Activated gamma-delta T cell treated with anti-CD3 and anti-CD28 coated beads, Interleukin-2, amount 50 U/mL, for 16 hours (primary cell): ENCODE results near the gene DEPDC1.
"Not testable (repeated sequence)": the region's sequence is repeated elsewhere in the genome, so short reads cannot be mapped to it uniquely, and the experiment has no call there.

Source experiments
- DNase-seq: peaks from one replicate; pipeline ENCODE4 v3.0.0-alpha.2; 2020; ENCODE audit warnings: low read depth

The DEPDC1 gene, protein sequence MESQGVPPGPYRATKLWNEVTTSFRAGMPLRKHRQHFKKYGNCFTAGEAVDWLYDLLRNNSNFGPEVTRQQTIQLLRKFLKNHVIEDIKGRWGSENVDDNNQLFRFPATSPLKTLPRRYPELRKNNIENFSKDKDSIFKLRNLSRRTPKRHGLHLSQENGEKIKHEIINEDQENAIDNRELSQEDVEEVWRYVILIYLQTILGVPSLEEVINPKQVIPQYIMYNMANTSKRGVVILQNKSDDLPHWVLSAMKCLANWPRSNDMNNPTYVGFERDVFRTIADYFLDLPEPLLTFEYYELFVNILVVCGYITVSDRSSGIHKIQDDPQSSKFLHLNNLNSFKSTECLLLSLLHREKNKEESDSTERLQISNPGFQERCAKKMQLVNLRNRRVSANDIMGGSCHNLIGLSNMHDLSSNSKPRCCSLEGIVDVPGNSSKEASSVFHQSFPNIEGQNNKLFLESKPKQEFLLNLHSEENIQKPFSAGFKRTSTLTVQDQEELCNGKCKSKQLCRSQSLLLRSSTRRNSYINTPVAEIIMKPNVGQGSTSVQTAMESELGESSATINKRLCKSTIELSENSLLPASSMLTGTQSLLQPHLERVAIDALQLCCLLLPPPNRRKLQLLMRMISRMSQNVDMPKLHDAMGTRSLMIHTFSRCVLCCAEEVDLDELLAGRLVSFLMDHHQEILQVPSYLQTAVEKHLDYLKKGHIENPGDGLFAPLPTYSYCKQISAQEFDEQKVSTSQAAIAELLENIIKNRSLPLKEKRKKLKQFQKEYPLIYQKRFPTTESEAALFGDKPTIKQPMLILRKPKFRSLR

DNA sequence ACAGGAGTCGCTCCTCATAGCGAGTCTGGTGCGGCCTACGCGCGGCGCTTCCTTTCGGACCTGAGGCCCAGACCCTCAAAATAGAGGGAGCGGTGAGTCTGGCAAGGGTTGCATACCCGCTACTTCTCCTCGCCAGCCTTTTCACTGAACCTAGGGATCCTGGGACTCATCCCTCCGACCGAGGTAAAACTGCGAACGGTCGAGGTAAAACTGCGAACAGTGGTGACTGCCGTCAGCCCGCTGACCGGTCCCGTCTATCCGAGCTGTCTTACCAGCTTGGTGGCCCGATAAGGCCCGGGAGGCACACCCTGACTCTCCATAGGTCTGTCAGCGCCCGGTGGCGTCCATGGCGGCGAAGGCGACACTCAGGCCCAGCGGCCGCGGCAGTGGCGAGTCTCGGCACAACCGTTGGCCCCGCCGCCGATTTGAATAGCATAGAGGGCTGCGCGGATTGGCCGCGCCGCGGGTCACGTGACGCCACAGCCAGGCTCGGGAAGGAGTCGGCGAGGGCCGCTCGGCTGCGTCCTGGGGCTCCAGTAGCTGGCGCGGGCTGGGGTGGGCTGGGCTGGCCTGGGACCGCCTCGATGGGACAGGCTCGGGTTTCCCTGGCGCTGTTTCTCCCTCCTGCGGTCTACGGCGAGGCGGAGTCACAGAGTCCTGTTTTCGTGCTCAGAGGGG lies at the start of gene DEPDC1:
TSS of gene DEPDC1 (minus strand) at position 403 of the 678 bp plus-strand sequence. CDS start at position 320, 83 bp downstream.
- peak; percentile 49 for DNase-seq

DNA sequence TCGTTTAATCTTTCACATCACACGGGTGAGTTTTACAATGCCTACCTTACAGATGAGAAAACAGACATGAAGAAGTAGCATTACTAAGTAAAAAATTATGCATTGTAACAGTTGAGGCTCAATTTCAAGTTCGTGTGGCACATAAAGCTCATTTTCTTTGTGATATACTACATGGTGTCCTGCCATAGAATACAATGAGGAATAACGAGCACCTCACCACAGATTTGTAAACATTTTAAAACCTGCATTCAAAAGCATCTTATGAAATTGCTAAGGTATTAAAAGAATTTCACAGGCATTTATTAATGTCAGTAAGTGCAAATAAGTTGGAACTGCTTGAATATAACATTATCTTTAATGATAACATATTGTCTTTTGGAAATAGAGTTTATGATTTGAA lies 47.8 kb upstream of the DEPDC1 start:
- no peak for DNase-seq

DNA sequence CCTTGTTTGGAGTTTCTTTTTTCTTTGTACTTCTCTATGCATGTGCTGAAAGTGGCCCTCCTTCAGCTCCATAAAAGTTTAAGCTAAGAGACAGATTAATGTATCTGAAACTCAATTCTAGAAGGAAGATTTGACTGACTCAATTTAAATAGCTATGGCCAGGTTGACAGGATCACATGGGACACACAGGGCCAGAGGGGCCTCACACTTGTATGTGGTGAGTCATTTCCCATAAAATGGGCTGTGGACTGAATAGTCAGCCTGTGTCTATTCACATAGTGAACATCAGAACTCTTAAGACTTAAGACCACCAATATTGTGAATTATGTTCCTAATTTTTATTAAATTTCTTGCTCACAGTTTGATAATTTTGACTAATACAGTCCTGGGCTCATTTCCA lies 45.7 kb upstream of the DEPDC1 start:
- DNase-seq, result no peak

GRCh38 chr1:68538941-68539340 lies 42.1 kb upstream of the DEPDC1 start:
- no peak for DNase-seq

- no peak for DNase-seq
Observed at GRCh38 chr1:68528243-68528642, 31.4 kb upstream of the DEPDC1 start.

GRCh38 chr1:68525781-68526180 lies 28.9 kb upstream of the DEPDC1 start:
- DNase-seq, result no peak

DNA sequence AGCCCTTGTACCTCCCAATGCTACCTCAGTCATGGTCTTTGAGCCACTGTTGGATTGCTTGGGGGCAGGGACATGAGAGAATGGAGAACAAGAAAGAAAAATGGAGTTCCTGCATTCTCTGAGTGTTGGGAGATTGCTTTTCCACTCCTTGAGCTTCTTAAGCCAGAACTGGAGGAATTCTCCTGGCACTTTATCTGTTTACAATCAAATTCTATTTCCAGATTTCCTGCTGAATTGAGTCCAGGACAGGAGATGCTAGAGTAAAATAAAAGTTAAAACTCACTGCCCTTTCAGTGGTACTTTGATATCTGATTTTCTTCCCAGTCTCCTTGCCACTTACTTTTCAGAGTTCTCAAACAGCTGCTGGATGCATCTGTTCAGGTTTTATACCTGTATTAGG lies 24.4 kb upstream of the DEPDC1 start:
- DNase-seq, result no peak

DNA sequence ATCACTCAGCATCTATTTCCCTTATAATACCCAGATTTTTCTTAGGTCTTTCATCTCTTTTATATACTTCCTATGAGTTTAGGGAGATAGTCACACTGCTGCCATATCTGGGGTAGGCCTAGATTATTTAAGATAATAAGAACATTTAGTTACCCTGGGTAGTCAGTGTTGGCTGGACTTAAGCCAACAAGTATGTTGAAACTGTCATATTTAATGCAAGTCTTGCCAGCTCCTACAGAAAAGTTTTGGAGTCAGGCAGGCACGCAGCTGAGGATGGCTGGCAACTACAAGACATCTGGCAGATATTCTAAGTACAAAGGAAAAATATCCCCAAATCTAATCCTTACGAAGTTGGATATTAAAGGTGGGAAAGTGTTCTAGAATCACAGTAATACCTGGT lies 19.2 kb upstream of the DEPDC1 start:
- DNase-seq, result no peak

DNA sequence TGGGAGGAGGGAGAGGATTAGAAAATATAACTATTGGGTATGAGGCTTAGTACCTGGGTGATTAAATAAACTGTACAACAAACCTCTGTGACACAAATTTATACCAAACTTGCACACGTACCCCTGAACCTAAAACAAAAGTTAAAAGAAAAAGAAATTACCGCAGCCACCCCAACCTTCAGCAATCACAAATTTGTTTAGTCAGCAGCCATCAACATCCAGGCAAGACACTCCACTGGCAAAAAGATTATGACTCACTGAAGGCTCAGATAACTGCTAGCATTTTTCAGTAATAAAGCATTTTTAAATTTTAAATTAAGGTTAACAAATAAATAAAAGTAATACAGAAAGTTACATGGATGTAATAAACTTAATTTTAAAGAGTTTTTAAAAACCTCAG lies 14.4 kb upstream of the DEPDC1 start:
- DNase-seq, result no peak

DNA sequence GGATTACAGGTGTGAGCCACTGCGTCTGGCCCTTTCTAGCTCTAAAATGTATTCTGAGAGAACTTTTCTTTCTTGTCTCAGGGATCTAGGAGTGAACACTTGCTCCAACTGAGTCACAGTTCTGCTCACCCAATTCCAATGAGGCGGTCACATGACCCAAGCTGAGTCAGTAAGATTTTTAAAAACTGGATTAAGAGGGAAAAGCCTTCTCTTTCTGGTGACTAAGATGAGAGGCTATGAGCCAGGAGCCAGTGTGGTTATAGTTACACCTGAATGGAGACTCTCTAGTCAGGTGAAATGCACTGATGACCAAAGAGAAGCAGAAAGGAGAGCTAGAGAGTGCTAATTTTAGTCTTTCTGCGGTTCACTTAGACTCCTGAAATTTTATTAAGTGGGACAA lies 9.5 kb upstream of the DEPDC1 start:
- DNase-seq, result no peak

GRCh38 chr1:68503085-68503484 lies 6.2 kb upstream of the DEPDC1 start:
- DNase-seq, result no peak

DNA sequence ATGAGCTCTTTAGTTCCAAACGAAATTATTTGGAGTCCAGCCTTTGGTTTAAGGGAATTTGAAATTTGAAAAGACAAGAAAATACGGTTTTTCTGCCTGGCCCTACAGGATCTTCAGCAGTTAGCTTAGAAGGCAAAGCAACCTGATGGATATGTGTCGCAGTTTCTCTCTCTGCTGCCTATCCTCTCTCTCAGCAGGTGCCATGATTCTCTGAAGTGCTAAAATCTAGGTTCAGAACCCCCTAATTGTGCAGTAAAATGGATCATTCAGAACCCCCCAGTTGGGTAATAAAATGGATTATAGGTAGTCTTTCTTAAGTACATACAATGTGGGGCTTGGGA lies 446 bp upstream of the DEPDC1 start:
- DNase-seq, result no peak

- DNase-seq, result no peak
Observed at GRCh38 chr1:68495968-68496679, 758 bp downstream of the DEPDC1 start.

DNA sequence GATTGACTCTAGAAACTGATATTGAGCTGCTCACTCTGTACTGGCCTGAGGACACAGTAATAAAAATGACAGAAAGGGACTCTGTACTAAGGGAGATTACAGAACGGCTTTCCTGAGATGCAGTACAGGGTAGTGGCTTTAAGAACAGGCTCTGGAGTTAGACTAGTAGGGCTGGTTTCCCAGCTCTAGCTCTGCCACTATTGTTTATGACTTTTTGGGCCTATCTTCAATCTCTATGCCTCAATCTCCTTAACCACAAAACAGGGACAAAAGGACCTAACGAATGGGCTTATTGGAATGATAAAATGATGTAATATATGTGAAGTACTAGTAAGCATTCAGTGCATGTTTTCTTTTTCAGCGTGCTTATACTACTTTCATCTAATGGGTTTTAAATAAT lies 1.4 kb downstream of the DEPDC1 start:
- DNase-seq, result no peak

DNA sequence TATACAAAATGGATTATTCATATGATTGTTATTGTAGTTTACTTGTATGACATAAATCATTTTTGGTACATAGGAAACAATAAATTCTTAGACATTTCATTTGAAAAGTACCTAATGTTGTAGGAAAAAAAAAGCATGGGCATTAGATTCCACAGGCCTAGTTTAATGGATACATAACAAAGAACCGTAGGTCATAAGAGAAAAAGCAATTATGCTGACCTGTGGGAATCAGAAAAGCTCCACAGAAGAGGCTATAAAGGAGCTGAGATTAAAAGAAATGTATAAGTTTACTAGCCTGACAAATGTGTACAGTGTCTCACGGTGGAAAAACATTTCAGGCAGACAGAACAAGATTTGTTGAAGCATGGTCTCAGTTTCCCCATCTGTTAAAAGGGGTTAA lies 3.7 kb downstream of the DEPDC1 start:
- no peak for DNase-seq

DNA sequence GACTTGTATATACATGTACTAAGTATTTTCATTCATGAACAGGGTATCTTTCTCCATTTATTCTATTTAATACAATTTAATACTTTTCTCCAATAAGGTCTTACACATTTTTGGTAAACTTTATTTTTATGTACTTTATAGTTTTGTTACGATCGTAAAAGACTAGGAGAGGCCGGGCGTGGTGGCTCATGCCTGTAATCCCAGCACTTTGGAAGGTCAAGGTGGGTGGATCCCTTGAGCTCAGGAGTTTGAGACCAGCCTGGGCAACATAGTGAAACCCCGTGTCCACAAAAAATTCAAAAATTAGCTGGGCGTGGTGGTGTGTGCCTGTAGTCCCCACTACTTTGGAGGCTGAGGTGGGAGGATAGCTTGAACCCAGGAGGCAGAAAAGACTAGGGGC lies 4.6 kb downstream of the DEPDC1 start:
- DNase-seq, result not testable (repeated sequence)

GRCh38 chr1:68490046-68490651 lies 6.7 kb downstream of the DEPDC1 start:
- no peak for DNase-seq

DNA sequence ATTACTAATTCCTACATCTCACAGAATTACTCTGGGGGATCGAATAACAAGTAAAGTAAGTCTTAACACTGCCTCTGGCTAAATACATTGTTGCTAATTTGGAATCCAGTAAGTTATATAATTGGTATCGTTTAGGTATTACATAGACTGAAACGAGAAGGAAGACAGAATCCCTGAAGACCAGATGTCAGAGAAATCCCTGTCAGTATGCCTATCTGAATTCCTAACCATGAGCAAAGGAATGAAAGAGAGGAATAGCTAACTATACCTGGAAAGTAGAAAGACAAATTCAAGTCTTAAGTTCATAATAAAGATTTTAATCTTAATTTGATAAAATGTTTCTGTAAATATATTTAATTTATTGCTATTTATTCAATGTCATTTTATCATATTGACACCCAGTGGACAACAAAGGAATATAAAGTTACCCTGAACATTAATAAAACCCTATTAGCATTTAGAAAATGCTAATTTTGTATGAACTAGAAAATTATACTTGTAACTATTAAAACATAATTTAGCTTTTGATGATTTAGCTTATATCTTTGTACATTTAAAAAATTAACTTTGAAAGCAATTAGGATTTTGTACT lies 11.4 kb downstream of the DEPDC1 start:
- DNase-seq, result no peak

- no peak for DNase-seq
Observed at GRCh38 chr1:68484618-68485017, 12.3 kb downstream of the DEPDC1 start.

GRCh38 chr1:68481041-68481440 lies 15.8 kb downstream of the DEPDC1 start:
- no peak for DNase-seq

- DNase-seq, result no peak
Observed at GRCh38 chr1:68479501-68479900, 17.4 kb downstream of the DEPDC1 start.
